Ramos (cell line): Measurements from ENCODE around the gene MTMR11.
"Not testable (repeated sequence)": the region's sequence is repeated elsewhere in the genome, so short reads cannot be mapped to it uniquely, and the experiment has no call there.

ENCODE experiments used
- in situ Hi-C: fragments of 300-500 bp; cut with MboI; formaldehyde crosslinking; loops from one replicate; pipeline ENCODE4 v1.14.3; 2022; ENCODE audit warnings: low sequenced_read_pairs; ENCODE audit not compliant: unreplicated experiment

Gene MTMR11

GRCh38 chr1:149936170-149936991 is at the start of gene MTMR11:
TSS of gene MTMR11 (minus strand) at chr1:149936879. CDS start at chr1:149936647, 232 bp downstream.
- in situ Hi-C loops, result no loop called here

GRCh38 chr1:149979972-149980540 is 43.4 kb upstream of the MTMR11 start:
- in situ Hi-C loops, result no loop called here

- in situ Hi-C loops, result no loop called here
Observed at GRCh38 chr1:149979245-149979971, 42.7 kb upstream of the MTMR11 start.

GRCh38 chr1:149978547-149979023 is 41.9 kb upstream of the MTMR11 start:
- in situ Hi-C loops, result no loop called here

- in situ Hi-C loops, result no loop called here
Observed at GRCh38 chr1:149977345-149977744, 40.7 kb upstream of the MTMR11 start.

GRCh38 chr1:149972547-149972946 is 35.9 kb upstream of the MTMR11 start:
- in situ Hi-C loops, result no loop called here

- in situ Hi-C loops, result loop anchor here (5.0 to 10.0 kb wide), 2 partner anchors 87 to 200 kb away; no protein-coding TSS in a partner anchor
Observed at GRCh38 chr1:149967646-149968045, 31.0 kb upstream of the MTMR11 start.

GRCh38 chr1:149967041-149967440 is 30.4 kb upstream of the MTMR11 start:
- in situ Hi-C loops, result loop anchor here (5.0 to 10.0 kb wide), 2 partner anchors 88 to 200 kb away; no protein-coding TSS in a partner anchor

GRCh38 chr1:149966405-149966804 is 29.7 kb upstream of the MTMR11 start:
- in situ Hi-C loops, result loop anchor here (5.0 to 10.0 kb wide), 2 partner anchors 88 to 201 kb away; no protein-coding TSS in a partner anchor

GRCh38 chr1:149965440-149965839 is 28.8 kb upstream of the MTMR11 start:
- in situ Hi-C loops, result loop anchor here (5.0 to 10.0 kb wide), 2 partner anchors 89 to 202 kb away; no protein-coding TSS in a partner anchor

- in situ Hi-C loops, result loop anchor here (10.0 kb wide), 1 partner anchor 91 kb away; no protein-coding TSS in a partner anchor
Observed at GRCh38 chr1:149963358-149963757, 26.7 kb upstream of the MTMR11 start.

- in situ Hi-C loops, result loop anchor here (10.0 kb wide), 1 partner anchor 92 kb away; no protein-coding TSS in a partner anchor
Observed at GRCh38 chr1:149962736-149963135, 26.1 kb upstream of the MTMR11 start.

GRCh38 chr1:149962039-149962647 is 25.5 kb upstream of the MTMR11 start:
- in situ Hi-C loops, result loop anchor here (10.0 kb wide), 1 partner anchor 93 kb away; no protein-coding TSS in a partner anchor

- in situ Hi-C loops, result not testable (repeated sequence)
Observed at GRCh38 chr1:149957548-149957947, 20.9 kb upstream of the MTMR11 start.

- in situ Hi-C loops, result no loop called here
Observed at GRCh38 chr1:149949911-149950310, 13.2 kb upstream of the MTMR11 start.

GRCh38 chr1:149945206-149945605 is 8.5 kb upstream of the MTMR11 start:
- in situ Hi-C loops, result no loop called here

GRCh38 chr1:149942885-149943284 is 6.2 kb upstream of the MTMR11 start:
- in situ Hi-C loops, result no loop called here

- in situ Hi-C loops, result no loop called here
Observed at GRCh38 chr1:149942207-149942606, 5.5 kb upstream of the MTMR11 start.

GRCh38 chr1:149940427-149940826 is 3.7 kb upstream of the MTMR11 start:
- in situ Hi-C loops, result no loop called here

- in situ Hi-C loops, result not testable (repeated sequence)
Observed at GRCh38 chr1:149938668-149939003, 2.0 kb upstream of the MTMR11 start.
